ENCODE measurements around the gene NR1D1.

NR1D1 gene

DNA sequence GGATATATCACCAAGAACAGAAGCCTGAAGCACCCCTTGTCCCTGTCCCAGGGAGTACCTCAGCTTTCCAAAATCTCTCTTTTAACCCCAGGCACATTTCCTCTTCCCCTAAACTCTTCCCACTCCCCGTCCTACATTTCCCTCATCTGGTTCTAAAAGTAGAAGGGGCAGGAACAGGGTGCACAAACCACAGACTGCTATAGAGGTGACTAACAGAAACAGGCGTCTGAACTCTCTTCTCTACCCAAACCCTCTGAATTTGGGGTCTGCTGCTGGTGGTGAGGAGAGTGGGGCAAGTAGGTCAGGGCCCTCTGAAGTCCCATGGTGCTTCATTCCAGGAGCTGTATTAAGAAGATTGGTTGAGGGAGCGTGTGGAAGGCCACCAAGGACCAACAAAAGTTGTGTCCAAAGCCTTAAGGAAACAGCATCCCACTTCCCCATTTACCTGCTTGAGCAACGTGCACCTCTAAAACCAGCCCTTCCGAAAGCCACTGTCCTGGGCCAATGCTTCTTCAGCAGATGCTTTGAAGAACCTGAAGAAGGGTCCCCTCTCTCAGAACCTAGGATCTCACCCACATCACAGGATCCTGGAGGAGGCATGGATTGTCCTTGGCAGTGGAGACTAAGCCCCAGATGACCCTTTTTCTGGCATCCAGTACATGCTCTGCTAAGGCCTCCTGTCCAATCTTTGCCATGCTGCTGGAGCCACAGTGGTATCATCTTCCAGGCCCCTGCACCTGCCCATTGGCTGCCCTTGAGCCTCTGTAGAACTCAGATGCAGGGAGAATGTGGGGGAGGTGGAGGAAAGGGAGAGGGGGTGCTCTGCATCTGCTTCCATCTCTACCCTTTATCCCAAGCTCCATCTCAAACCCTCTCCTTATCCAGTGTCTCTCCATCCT, 5.7 kb upstream of the NR1D1 start:
- TF ChIP-seq, protein P1, sequence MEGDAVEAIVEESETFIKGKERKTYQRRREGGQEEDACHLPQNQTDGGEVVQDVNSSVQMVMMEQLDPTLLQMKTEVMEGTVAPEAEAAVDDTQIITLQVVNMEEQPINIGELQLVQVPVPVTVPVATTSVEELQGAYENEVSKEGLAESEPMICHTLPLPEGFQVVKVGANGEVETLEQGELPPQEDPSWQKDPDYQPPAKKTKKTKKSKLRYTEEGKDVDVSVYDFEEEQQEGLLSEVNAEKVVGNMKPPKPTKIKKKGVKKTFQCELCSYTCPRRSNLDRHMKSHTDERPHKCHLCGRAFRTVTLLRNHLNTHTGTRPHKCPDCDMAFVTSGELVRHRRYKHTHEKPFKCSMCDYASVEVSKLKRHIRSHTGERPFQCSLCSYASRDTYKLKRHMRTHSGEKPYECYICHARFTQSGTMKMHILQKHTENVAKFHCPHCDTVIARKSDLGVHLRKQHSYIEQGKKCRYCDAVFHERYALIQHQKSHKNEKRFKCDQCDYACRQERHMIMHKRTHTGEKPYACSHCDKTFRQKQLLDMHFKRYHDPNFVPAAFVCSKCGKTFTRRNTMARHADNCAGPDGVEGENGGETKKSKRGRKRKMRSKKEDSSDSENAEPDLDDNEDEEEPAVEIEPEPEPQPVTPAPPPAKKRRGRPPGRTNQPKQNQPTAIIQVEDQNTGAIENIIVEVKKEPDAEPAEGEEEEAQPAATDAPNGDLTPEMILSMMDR (IDR thresholded peaks at IDR 0.05; ENCODE audit: low read depth, low read length), result no peak
- H3K4me3 ChIP-seq (ENCODE audit: low read depth, low read length), result no peak overlapping the region
- in situ Hi-C loops (cut with HindIII; ENCODE audit: low sequenced_read_pairs), result no loop called here
- DNase-seq (ENCODE audit: low read depth, low spot score), result no peak

DNA sequence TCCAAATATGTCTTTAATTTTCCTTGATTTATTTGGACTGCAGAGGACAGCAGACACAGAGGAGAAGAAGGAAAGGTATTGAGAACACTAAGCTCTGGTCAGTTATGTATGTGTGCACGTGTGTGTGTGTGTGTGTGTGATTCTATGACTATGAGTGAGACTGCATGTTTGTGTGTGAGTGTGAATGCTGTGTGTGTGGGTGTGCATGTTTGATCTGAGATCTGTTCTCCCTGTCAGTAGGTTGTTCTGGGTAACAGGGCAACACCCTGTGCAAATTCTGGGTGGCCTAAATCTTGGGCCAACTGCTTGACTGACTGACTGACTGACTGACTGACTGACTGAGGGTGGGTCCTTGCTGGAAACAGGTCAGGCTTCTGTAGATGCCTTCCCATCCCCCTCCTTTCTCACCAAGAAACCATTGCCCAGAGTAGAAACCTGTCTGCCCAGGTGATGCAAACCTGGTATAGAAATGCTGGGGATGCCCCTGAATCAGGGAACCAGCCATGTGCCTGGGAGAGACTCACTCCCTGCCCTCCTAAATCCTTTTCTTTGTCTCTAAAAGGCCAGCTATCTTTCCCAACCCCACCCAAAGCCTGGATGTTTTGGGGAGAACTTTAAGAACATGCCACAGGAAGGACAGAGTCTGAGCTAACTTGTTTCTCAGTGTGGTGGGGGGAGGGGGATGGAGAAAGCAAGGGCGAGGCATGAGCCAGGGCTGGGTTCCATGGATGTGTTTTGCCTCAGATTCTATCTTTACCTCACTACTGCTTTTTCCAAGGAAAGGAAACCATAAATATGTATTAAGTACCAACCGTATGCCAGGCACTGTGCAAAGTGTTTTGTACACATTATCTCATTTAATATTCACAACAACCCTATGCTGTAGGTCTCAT, 4.5 kb upstream of the NR1D1 start:
- H3K4me3 ChIP-seq (ENCODE audit: low read depth, low read length), result no peak overlapping the region
- no peak for DNase-seq (ENCODE audit: low read depth, low spot score)
- in situ Hi-C loops (cut with HindIII; ENCODE audit: low sequenced_read_pairs), result no loop called here
- TF ChIP-seq, protein P1 (IDR thresholded peaks at IDR 0.05; ENCODE audit: low read depth, low read length), result no peak

DNA sequence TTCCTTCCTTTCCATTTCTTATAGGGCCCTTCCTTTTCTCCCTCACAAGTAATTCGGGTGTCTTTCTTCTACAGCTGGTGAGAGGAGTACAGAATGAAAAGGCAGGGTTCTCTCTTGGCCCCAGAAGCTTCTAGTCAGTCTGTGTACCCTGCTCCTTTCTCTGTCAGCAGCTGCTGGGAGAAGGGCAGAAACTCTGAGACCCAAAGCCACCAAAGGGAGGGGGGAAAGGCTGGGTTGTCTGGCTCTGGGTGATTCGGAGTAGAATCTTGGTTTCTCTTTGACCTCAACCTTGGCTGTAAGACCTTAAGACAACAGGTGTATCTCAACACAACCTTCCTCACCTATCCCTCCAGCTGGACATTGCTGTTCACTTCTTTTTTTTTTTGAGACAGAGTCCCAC, 3.3 kb upstream of the NR1D1 start:
- in situ Hi-C loops (cut with HindIII; ENCODE audit: low sequenced_read_pairs), result no loop called here
- no peak for DNase-seq (ENCODE audit: low read depth, low spot score)
- H3K4me3 ChIP-seq (ENCODE audit: low read depth, low read length), result no peak overlapping the region
- TF ChIP-seq, protein P1 (IDR thresholded peaks at IDR 0.05; ENCODE audit: low read depth, low read length), result no peak

DNA sequence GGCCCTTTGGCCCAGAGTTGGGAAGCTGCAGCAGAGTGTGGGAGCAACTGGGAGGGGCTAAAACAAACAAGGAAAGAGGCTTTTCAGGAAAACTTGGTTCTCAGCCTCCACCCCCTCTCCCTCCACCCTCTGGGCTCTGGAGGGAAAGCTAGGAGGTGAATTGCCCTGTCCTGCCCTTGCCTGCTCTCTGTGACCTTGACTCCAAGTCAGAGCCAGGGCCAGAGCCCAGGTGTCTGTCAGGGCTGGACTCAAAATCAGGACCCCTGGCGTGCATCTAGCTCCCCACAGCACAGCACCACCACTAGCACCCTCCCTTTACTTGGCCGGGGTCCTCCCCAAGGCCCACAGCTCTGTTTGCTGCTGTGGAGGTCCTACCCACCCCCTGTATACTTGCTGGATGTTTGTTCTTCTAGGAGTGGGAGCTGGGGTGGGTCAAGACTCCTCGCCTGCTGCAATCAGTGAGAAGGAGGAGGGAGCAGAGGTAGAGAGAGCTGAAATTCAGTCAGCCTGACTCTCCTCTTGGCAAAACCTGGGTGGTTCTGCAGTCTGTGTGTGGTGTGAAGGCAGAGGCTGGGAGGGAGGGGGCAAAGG, 2.8 kb upstream of the NR1D1 start:
- in situ Hi-C loops (cut with HindIII; ENCODE audit: low sequenced_read_pairs), result no loop called here
- TF ChIP-seq, protein P1 (IDR thresholded peaks at IDR 0.05; ENCODE audit: low read depth, low read length), result no peak
- H3K4me3 ChIP-seq (ENCODE audit: low read depth, low read length), result no peak overlapping the region
- DNase-seq (ENCODE audit: low read depth, low spot score), result no peak

DNA sequence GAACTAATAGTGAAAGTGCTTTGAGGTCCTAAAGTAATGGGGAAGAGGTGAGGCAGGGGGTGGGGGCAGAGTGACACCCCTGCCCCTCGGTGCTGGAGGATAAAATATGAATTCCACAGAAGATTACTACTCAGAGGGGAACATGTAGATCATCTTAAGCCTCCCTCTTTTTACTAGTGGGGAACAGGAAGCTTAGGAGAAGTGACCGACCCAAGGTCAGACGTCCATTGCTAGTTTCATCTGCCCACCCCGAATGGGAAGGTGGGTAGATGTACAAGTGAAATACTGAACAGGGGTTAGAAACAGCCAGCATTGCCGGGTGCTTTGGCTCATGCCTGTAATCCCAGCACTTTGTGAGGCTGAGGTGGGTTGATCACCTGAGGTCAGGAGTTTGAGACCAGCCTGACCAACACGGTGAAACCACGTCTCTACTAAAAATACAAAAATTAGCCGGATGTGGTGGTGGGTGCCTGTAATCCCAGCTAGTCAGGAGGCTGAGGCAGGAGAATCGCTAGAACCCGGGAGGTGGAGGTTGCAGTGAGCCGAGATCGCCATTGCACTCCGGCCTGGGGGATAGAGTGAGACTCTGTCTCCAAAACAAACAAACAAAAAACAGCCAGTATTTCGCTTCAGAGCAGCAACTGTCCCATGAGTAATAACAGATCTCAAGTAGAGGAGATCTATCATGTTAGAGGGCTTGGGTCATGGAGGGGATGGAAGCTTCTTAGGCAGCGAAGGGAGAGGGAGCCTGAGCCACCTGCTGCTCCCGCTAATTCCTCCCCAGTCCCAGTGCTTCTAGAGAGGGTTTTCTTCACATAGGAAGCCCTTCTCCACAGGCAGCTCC, 1.2 kb upstream of the NR1D1 start:
- no peak for DNase-seq (ENCODE audit: low read depth, low spot score)
- no peak overlapping the region for H3K4me3 ChIP-seq (ENCODE audit: low read depth, low read length)
- in situ Hi-C loops (cut with HindIII; ENCODE audit: low sequenced_read_pairs), result no loop called here
- TF ChIP-seq, protein P1 (IDR thresholded peaks at IDR 0.05; ENCODE audit: low read depth, low read length), result no peak
